GM12878 (cell line): ENCODE data around the gene GRB10. TPM values are rescaled to one million over a fixed set of nuclear protein-coding genes. Genes with fewer than 3 reads are reported as not detected.

Source experiments
- ATAC-seq: fragments of 200-7000 bp; cut with Tn5 transposase; 3 replicates; pipeline ENCODE4 v1.9.1; 2020; ENCODE audit warnings: mild to moderate bottlenecking, moderate library complexity
- BruUV-seq: library from RNA; stranded (reverse); fragments of 400-500 nt; replicated peaks from 2 replicates; lab custom pipeline; 2021; lab: Mats Ljungman, UMichigan
- CTCF ChIA-PET: fragments of 300-600 bp; sonication (Branson Sonifier 250); formaldehyde crosslinking; extraction: SDS; loops from one replicate; lab custom pipeline; 2021; ENCODE audit warnings: inconsistent platforms; lab: Yijun Ruan, JAX
- POLR2A ChIA-PET: fragments of 350-600 bp; formaldehyde crosslinking; extraction: SDS; loops from one replicate; lab custom pipeline; 2021; ENCODE audit warnings: inconsistent platforms; lab: Charles Lee
- RAD21 ChIA-PET: fragments of 300-600 bp; sonication (Branson Sonifier 250); formaldehyde crosslinking; loops from one replicate; lab custom pipeline; 2023; ENCODE audit warnings: antibody characterized with exemption; ENCODE audit not compliant: unreplicated experiment; lab: Charles Lee
- SMC1A ChIA-PET: fragments of 300-600 bp; sonication (Branson Sonifier 250); formaldehyde crosslinking; loops from one replicate; lab custom pipeline; 2023; ENCODE audit not compliant: unreplicated experiment, uncharacterized antibody; lab: Charles Lee
- DNase-seq: peaks from one replicate; pipeline ENCODE4 v3.0.0-alpha.2; 2011; ENCODE audit warnings: low read depth, low spot score
- FAIRE-seq: peaks from 3 replicates; lab custom pipeline; 2011; peaks lifted over from hg19 to GRCh38; lab: Jason Lieb, UNC
- H2AFZ ChIP-seq: 2 replicates; pipeline ENCODE4 v1.6.0; 2011; ENCODE audit warnings: low read depth, low read length, control low read depth; ENCODE audit not compliant: control insufficient read depth
- H3K27ac ChIP-seq: 2 replicates; pipeline ENCODE4 v1.5.1; 2011; ENCODE audit warnings: control low read depth; ENCODE audit not compliant: control insufficient read depth, insufficient read depth
- H3K27me3 ChIP-seq, 2 experiments: replicated peaks in 1 of 2; 2 replicates each; pipeline versions ENCODE4 v1.6.0 to v1.6.1; 2011; ENCODE audit warnings: low read length in 1 of 2; ENCODE audit not compliant: control insufficient read depth in 2 of 2, insufficient read depth in 2 of 2
- H3K36me3 ChIP-seq, 2 experiments: 2 replicates each; pipeline ENCODE4 v1.5.1; 2011; ENCODE audit warnings: low read length in 1 of 2; ENCODE audit not compliant: control insufficient read depth in 2 of 2, insufficient read depth in 2 of 2
- H3K4me1 ChIP-seq: 2 replicates; pipeline ENCODE4 v1.6.1; 2011; ENCODE audit warnings: mild to moderate bottlenecking, low read length, moderate library complexity, mixed read lengths; ENCODE audit not compliant: control insufficient read depth, insufficient read depth
- H3K4me2 ChIP-seq: 2 replicates; pipeline ENCODE4 v1.6.0; 2011; ENCODE audit warnings: control low read depth; ENCODE audit not compliant: control insufficient read depth, insufficient read depth
- H3K4me3 ChIP-seq: fragments of 200-600 bp; sonication (generic); 2 replicates; pipeline ENCODE4 v1.5.1; 2016
- H3K79me2 ChIP-seq: 2 replicates; pipeline ENCODE4 v1.6.0; 2011; ENCODE audit warnings: low read length; ENCODE audit not compliant: control insufficient read depth, insufficient read depth
- H3K9ac ChIP-seq: 2 replicates; pipeline ENCODE4 v1.8.0; 2011; ENCODE audit warnings: low read length, control low read depth, mixed read lengths; ENCODE audit not compliant: control insufficient read depth, insufficient read depth
- H3K9me3 ChIP-seq: replicated peaks from 3 replicates; pipeline ENCODE4 v1.5.1; 2011; ENCODE audit warnings: mild to moderate bottlenecking, low read length; ENCODE audit not compliant: control insufficient read depth, insufficient read depth
- H4K20me1 ChIP-seq: 2 replicates; pipeline ENCODE4 v1.6.0; 2011; ENCODE audit not compliant: control insufficient read depth, insufficient read depth
- CBFB ChIP-seq: IDR thresholded peaks from 2 replicates; pipeline ENCODE4 v1.6.1; 2016; ENCODE audit warnings: antibody characterized with exemption, low read depth
- DPF2 ChIP-seq: fragments of 450-650 bp; IDR thresholded peaks from 2 replicates; pipeline ENCODE4 v1.6.1; 2017; ENCODE audit warnings: mild to moderate bottlenecking
- EGR1 ChIP-seq, 2 experiments: IDR thresholded peaks; 1 replicate in 1 of 2; 2 replicates in 1 of 2; pipeline ENCODE4 v1.6.1; 2011 to 2012; ENCODE audit warnings: low read depth in 2 of 2, low read length in 2 of 2, borderline replicate concordance in 1 of 2, mild to moderate bottlenecking in 1 of 2, moderate library complexity in 1 of 2
- HDAC2 ChIP-seq: fragments of 200-600 bp; sonication (generic); IDR thresholded peaks from 2 replicates; pipeline ENCODE4 v1.6.1; 2017
- HDAC6 ChIP-seq: fragments of 200-600 bp; sonication (generic); IDR thresholded peaks from one replicate; pipeline ENCODE4 v1.8.0; 2017; ENCODE audit warnings: antibody characterized with exemption; ENCODE audit not compliant: unreplicated experiment
- KLF5 ChIP-seq: fragments of 450-650 bp; IDR thresholded peaks from 2 replicates; pipeline ENCODE4 v1.6.1; 2014; ENCODE audit warnings: mild to moderate bottlenecking; ENCODE audit not compliant: partially characterized antibody
- MTA3 ChIP-seq: IDR thresholded peaks from 2 replicates; pipeline ENCODE4 v1.6.1; 2012; ENCODE audit warnings: low read length, inconsistent platforms, borderline replicate concordance
- NRF1 ChIP-seq: conservative IDR thresholded peaks from 2 replicates; pipeline ENCODE4 v1.6.1; 2011; ENCODE audit warnings: mild to moderate bottlenecking, low read depth, low read length, improper control_type of control experiment
- RCOR1 ChIP-seq: conservative IDR thresholded peaks from 2 replicates; pipeline ENCODE4 v1.6.1; 2012; ENCODE audit warnings: low read depth, low read length, improper control_type of control experiment
- STAT1 ChIP-seq: fragments of 450-650 bp; conservative IDR thresholded peaks from 2 replicates; pipeline ENCODE4 v1.6.1; 2014; ENCODE audit warnings: antibody characterized with exemption, mild to moderate bottlenecking
- SUPT20H ChIP-seq: IDR thresholded peaks from 2 replicates; pipeline ENCODE4 v1.6.1; 2011; ENCODE audit warnings: low read depth, mild to moderate bottlenecking, low read length, moderate library complexity, borderline replicate concordance; ENCODE audit not compliant: control insufficient read depth
- SUZ12 ChIP-seq: fragments of 200-600 bp; sonication (generic); IDR thresholded peaks from one replicate; pipeline ENCODE4 v1.6.1; 2018; ENCODE audit warnings: antibody characterized with exemption, mild to moderate bottlenecking; ENCODE audit not compliant: unreplicated experiment
- ZNF217 ChIP-seq: fragments of 450-650 bp; IDR thresholded peaks from 2 replicates; pipeline ENCODE4 v1.6.1; 2017; ENCODE audit warnings: antibody characterized with exemption, mild to moderate bottlenecking
- WGBS: methylation state at CpG from one replicate; pipeline ENCODE4 v1.1.6; 2016; ENCODE audit warnings: low lambda C conversion rate; ENCODE audit not compliant: insufficient replicate concordance, insufficient coverage; ENCODE audit errors: missing lambda C conversion rate; 5-methylcytosine and 5-hydroxymethylcytosine counted together
- in situ Hi-C: fragments of 300-500 bp; cut with MboI; formaldehyde crosslinking; loops from 9 replicates; pipeline ENCODE4 v1.14.3; 2018; ENCODE audit warnings: mixed read lengths
- intact Hi-C: fragments of 100-400 bp; cut with micrococcal nuclease; formaldehyde crosslinking; loops from one replicate; pipeline ENCODE4 v1.14.2; 2022; ENCODE audit not compliant: unreplicated experiment
- polyA plus RNA-seq, 11 experiments: library from polyadenylated mRNA; depleted of rRNA in 4 of 11; unstranded in 6 of 11; stranded (reverse) in 5 of 11; fragments of >200 nt; fragmentation: Nextera tagmentation in 4 of 11; fragmentation: Illumina TruSeq in 1 of 11; extraction: Ambion mirVana in 4 of 11; extraction: Trizol in 1 of 11; gene quantifications; 1 replicate in 1 of 11; 2 replicates in 10 of 11; pipeline versions ENCODE4 v1.2.1 to v1.2.3, GENCODE V29; 2011 to 2016; ENCODE audit warnings: inconsistent platforms in 2 of 11, missing spikeins in 2 of 11, low read depth in 1 of 11
- total RNA-seq, 4 experiments: library from RNA; depleted of rRNA in 3 of 4; stranded (reverse); fragments of >200 nt in 3 of 4; fragmentation: Illumina TruSeq in 1 of 4; extraction: Trizol in 1 of 4; gene quantifications; 2 replicates each; pipeline versions ENCODE4 v1.2.1 to v1.2.3, GENCODE V29; 2013 to 2021
- TF ChIP-seq, protein P1 (sequence below): IDR thresholded peaks from 2 replicates; pipeline ENCODE4 v1.6.1; 2012; ENCODE audit warnings: mild to moderate bottlenecking, low read depth, low read length
- TF ChIP-seq, protein P2 (sequence below): IDR thresholded peaks from 2 replicates; pipeline ENCODE4 v1.6.1; 2012; ENCODE audit warnings: improper control_type of control experiment, low read depth, low read length; ENCODE audit not compliant: insufficient replicate concordance

Gene GRB10
- total and polyA plus RNA-seq, 10 of the 15 experiments (the other 5 are each of a cell fraction or from before 2014, with no cell fraction given) = 0.04 to 0.33 TPM; not detected in 8

DNA sequence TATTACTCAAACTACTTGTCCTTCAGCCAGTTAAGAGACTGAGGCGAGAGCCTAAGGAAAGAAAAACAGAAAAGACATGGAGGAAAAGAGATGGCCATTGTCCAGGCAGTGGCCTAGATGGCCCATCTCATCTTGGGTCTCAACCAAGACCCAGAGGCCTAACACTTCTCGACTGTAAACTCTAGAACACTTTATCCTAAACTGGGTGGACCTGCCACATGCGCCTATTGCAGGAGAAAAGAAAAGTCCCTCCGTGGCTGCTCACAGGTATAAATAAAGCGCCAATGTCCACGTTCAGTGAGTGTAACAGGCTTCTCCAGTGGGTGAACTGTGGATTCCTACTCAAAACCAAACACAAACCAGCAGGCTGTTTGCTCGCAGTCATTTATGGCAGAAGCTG, 124.8 kb downstream of the GRB10 start (continued):
- TF ChIP-seq, protein P1, sequence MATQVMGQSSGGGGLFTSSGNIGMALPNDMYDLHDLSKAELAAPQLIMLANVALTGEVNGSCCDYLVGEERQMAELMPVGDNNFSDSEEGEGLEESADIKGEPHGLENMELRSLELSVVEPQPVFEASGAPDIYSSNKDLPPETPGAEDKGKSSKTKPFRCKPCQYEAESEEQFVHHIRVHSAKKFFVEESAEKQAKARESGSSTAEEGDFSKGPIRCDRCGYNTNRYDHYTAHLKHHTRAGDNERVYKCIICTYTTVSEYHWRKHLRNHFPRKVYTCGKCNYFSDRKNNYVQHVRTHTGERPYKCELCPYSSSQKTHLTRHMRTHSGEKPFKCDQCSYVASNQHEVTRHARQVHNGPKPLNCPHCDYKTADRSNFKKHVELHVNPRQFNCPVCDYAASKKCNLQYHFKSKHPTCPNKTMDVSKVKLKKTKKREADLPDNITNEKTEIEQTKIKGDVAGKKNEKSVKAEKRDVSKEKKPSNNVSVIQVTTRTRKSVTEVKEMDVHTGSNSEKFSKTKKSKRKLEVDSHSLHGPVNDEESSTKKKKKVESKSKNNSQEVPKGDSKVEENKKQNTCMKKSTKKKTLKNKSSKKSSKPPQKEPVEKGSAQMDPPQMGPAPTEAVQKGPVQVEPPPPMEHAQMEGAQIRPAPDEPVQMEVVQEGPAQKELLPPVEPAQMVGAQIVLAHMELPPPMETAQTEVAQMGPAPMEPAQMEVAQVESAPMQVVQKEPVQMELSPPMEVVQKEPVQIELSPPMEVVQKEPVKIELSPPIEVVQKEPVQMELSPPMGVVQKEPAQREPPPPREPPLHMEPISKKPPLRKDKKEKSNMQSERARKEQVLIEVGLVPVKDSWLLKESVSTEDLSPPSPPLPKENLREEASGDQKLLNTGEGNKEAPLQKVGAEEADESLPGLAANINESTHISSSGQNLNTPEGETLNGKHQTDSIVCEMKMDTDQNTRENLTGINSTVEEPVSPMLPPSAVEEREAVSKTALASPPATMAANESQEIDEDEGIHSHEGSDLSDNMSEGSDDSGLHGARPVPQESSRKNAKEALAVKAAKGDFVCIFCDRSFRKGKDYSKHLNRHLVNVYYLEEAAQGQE = no peak
- TF ChIP-seq MTA3 (no peak), RCOR1 (no peak)
- TF ChIP-seq, all 136 proteins: peak for 0

DNA sequence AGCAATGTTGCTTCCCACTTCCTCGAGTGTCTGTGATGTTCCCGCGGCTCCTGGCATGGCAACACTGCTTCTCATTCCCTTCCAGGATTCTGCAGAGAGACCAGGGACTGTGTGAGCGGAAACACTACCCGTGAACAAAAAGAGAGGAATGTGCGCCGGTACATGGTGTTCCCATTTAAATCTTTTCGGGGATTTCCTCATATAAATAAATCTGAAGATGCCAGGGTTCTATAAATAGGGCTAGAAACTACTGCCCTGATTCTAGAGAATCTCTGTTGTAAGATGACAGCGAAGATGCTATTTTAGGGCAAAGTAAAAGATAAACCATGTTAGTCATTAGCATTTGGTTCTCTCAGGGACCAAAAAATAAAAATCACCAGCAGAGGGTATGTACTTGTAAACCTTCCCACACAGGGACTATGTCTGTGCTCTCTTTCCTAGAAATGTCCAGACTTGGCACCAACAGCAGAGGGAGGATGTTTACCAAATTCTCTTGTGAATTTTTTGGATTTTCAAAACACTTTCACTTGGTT, 125.3 kb downstream of the GRB10 start:
- 20% methylated on average over 9 of the region's 9 CpGs for WGBS
- ChIA-PET POLR2A (no interaction called here), CTCF (no interaction called here), SMC1A (no interaction called here), RAD21 (interaction anchor here (0.8 kb wide), 1 partner anchor 190 kb away, joined by 3 read pairs; no protein-coding TSS in a partner anchor)
- no peaks in the 10 kb centered on the region; the same call in 2 of the 3 replicates for H3K9me3 ChIP-seq
- DNase-seq = no peak
- no peaks in the 10 kb centered on the region for H3K79me2 ChIP-seq
- H3K27ac ChIP-seq = no peak overlapping the region
- H3K4me1 ChIP-seq = peaks cover 28% of the 10 kb centered on the region
- no peaks in the 10 kb centered on the region for H4K20me1 ChIP-seq
- in situ Hi-C loops (no loop called here), intact Hi-C loops (no loop called here)
- H3K4me3 ChIP-seq = no peak overlapping the region
- no TSS peak for BruUV-seq
- no peak overlapping the region for H3K4me2 ChIP-seq
- peaks cover 0 to 4% of the 10 kb centered on the region in 2 experiments; a peak in 1 of 4 replicates for H3K27me3 ChIP-seq
- no peak overlapping the region for H3K9ac ChIP-seq
- no peak overlapping the region for H2AFZ ChIP-seq
- ATAC-seq = no peak
- no peak for FAIRE-seq
- no peaks in the 10 kb centered on the region for H3K36me3 ChIP-seq
- TF ChIP-seq SUZ12 (no peak), DPF2 (no peak), KLF5 (no peak), STAT1 (no peak), ZNF217 (no peak), NRF1 (no peak), HDAC6 (no peak), SUPT20H (no peak), EGR1 (IDR thresholded peaks at IDR 0.05; ENCODE audit: borderline replicate concordance in 1 of 2, low read depth in 2 of 2, low read length in 2 of 2) (no peak), CBFB (no peak), HDAC2 (no peak)
- TF ChIP-seq, protein P2, sequence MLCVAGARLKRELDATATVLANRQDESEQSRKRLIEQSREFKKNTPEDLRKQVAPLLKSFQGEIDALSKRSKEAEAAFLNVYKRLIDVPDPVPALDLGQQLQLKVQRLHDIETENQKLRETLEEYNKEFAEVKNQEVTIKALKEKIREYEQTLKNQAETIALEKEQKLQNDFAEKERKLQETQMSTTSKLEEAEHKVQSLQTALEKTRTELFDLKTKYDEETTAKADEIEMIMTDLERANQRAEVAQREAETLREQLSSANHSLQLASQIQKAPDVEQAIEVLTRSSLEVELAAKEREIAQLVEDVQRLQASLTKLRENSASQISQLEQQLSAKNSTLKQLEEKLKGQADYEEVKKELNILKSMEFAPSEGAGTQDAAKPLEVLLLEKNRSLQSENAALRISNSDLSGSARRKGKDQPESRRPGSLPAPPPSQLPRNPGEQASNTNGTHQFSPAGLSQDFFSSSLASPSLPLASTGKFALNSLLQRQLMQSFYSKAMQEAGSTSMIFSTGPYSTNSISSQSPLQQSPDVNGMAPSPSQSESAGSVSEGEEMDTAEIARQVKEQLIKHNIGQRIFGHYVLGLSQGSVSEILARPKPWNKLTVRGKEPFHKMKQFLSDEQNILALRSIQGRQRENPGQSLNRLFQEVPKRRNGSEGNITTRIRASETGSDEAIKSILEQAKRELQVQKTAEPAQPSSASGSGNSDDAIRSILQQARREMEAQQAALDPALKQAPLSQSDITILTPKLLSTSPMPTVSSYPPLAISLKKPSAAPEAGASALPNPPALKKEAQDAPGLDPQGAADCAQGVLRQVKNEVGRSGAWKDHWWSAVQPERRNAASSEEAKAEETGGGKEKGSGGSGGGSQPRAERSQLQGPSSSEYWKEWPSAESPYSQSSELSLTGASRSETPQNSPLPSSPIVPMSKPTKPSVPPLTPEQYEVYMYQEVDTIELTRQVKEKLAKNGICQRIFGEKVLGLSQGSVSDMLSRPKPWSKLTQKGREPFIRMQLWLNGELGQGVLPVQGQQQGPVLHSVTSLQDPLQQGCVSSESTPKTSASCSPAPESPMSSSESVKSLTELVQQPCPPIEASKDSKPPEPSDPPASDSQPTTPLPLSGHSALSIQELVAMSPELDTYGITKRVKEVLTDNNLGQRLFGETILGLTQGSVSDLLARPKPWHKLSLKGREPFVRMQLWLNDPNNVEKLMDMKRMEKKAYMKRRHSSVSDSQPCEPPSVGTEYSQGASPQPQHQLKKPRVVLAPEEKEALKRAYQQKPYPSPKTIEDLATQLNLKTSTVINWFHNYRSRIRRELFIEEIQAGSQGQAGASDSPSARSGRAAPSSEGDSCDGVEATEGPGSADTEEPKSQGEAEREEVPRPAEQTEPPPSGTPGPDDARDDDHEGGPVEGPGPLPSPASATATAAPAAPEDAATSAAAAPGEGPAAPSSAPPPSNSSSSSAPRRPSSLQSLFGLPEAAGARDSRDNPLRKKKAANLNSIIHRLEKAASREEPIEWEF = no peak
